SK-N-SH treated with all-trans-retinoic acid at 6 μM for 48 hours (cell line): Measurements from ENCODE around the gene CNOT10.

Experiments used
- ARNTL ChIP-seq: fragments of 450-650 bp; formaldehyde crosslinking; IDR thresholded peaks from 2 replicates; pipeline ENCODE4 v1.5.0; 2020; ENCODE audit warnings: low read depth, mild to moderate bottlenecking, moderate library complexity, borderline replicate concordance
- BACH2 ChIP-seq: fragments of 250-450 bp; sonication (Bioruptor Pico); IDR thresholded peaks from 2 replicates; pipeline ENCODE4 v1.9.0; 2021; ENCODE audit warnings: mild to moderate bottlenecking, borderline replicate concordance
- CSRNP3 ChIP-seq: fragments of 250-450 bp; sonication (Bioruptor Pico); IDR thresholded peaks from 2 replicates; pipeline ENCODE4 v1.5.1; 2021; ENCODE audit warnings: mild to moderate bottlenecking, moderate library complexity
- OSR1 ChIP-seq: fragments of 250-450 bp; sonication (Bioruptor Pico); IDR thresholded peaks from 2 replicates; pipeline ENCODE4 v1.8.0; 2022; ENCODE audit warnings: moderate library complexity, mild to moderate bottlenecking, inconsistent platforms
- PATZ1 ChIP-seq: fragments of 250-450 bp; sonication (Bioruptor Pico); IDR thresholded peaks from 2 replicates; pipeline ENCODE4 v1.8.0; 2020; ENCODE audit warnings: mild to moderate bottlenecking, moderate library complexity, borderline replicate concordance
- PPARA ChIP-seq: fragments of 250-450 bp; sonication (Bioruptor Pico); IDR thresholded peaks from 2 replicates; pipeline ENCODE4 v1.5.0; 2020; ENCODE audit warnings: mild to moderate bottlenecking, borderline replicate concordance
- RARB ChIP-seq: fragments of 250-450 bp; sonication (Bioruptor Pico); IDR thresholded peaks from 2 replicates; pipeline ENCODE4 v1.8.0; 2021; ENCODE audit warnings: mild to moderate bottlenecking, moderate library complexity
- TOX ChIP-seq: fragments of 250-450 bp; sonication (Bioruptor Pico); IDR thresholded peaks from 2 replicates; pipeline ENCODE4 v1.8.0; 2021; ENCODE audit warnings: mild to moderate bottlenecking, moderate library complexity, borderline replicate concordance
- ZFP30 ChIP-seq: fragments of 450-650 bp; formaldehyde crosslinking; IDR thresholded peaks from 2 replicates; pipeline ENCODE4 v1.5.0; 2022; ENCODE audit warnings: mild to moderate bottlenecking, moderate library complexity
- ZNF8 ChIP-seq: fragments of 450-650 bp; formaldehyde crosslinking; IDR thresholded peaks from 2 replicates; pipeline ENCODE4 v1.5.0; 2020; ENCODE audit warnings: mild to moderate bottlenecking, moderate library complexity
- TF ChIP-seq, protein P1 (sequence below): fragments of 250-450 bp; sonication (Bioruptor Pico); IDR thresholded peaks from 2 replicates; pipeline ENCODE4 v1.5.0; 2020; ENCODE audit warnings: mild to moderate bottlenecking, moderate library complexity
- TF ChIP-seq, protein P2 (sequence below): fragments of 250-450 bp; sonication (Bioruptor Pico); IDR thresholded peaks from 2 replicates; pipeline ENCODE4 v1.5.1; 2020; ENCODE audit warnings: low read depth, mild to moderate bottlenecking, moderate library complexity

DNA sequence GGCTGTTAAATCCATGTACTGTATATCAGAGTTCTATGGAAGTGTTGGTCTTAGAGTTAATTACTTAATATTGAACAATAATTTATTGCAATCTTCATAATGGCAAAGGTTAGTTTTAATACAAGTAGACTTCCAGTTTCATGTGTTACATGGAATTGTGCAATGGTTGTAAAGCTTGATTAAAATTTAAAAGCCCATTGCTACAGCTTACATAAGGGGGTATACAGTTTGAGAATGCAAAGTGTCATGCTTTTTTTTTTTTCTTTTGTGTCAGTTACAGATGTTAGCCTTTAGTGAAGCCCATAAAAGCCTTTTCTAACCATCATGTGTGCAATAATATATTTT, 22.0 kb downstream of the CNOT10 start:
- TF ChIP-seq BACH2 (CRISPR knock-in tag) (no peak), TOX (CRISPR knock-in tag) (no peak), PPARA (CRISPR knock-in tag) (no peak), PATZ1 (CRISPR knock-in tag) (no peak), ZNF8 (CRISPR knock-in tag) (no peak), ZFP30 (no peak), ARNTL (no peak), CSRNP3 (CRISPR knock-in tag) (no peak), RARB (CRISPR knock-in tag) (no peak), OSR1 (no peak)
- TF ChIP-seq, protein P1, sequence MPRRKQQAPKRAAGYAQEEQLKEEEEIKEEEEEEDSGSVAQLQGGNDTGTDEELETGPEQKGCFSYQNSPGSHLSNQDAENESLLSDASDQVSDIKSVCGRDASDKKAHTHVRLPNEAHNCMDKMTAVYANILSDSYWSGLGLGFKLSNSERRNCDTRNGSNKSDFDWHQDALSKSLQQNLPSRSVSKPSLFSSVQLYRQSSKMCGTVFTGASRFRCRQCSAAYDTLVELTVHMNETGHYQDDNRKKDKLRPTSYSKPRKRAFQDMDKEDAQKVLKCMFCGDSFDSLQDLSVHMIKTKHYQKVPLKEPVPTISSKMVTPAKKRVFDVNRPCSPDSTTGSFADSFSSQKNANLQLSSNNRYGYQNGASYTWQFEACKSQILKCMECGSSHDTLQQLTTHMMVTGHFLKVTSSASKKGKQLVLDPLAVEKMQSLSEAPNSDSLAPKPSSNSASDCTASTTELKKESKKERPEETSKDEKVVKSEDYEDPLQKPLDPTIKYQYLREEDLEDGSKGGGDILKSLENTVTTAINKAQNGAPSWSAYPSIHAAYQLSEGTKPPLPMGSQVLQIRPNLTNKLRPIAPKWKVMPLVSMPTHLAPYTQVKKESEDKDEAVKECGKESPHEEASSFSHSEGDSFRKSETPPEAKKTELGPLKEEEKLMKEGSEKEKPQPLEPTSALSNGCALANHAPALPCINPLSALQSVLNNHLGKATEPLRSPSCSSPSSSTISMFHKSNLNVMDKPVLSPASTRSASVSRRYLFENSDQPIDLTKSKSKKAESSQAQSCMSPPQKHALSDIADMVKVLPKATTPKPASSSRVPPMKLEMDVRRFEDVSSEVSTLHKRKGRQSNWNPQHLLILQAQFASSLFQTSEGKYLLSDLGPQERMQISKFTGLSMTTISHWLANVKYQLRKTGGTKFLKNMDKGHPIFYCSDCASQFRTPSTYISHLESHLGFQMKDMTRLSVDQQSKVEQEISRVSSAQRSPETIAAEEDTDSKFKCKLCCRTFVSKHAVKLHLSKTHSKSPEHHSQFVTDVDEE: no peak
- TF ChIP-seq, protein P2, sequence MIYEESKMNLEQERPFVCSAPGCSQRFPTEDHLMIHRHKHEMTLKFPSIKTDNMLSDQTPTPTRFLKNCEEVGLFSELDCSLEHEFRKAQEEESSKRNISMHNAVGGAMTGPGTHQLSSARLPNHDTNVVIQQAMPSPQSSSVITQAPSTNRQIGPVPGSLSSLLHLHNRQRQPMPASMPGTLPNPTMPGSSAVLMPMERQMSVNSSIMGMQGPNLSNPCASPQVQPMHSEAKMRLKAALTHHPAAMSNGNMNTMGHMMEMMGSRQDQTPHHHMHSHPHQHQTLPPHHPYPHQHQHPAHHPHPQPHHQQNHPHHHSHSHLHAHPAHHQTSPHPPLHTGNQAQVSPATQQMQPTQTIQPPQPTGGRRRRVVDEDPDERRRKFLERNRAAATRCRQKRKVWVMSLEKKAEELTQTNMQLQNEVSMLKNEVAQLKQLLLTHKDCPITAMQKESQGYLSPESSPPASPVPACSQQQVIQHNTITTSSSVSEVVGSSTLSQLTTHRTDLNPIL: no peak
